Astrocyte of the spinal cord (primary cell): ENCODE results near the gene ZNF346.
A peak's percentile ranks its signal among the peaks of the same experiment; 100 is the strongest.

Experiments used
- DNase-seq: peaks from one replicate; pipeline ENCODE4 v3.0.0; 2011; ENCODE audit warnings: low read depth, low spot score
- H3K4me3 ChIP-seq: 2 replicates; pipeline ENCODE4 v1.5.1; 2011; ENCODE audit warnings: low read depth, mild to moderate bottlenecking, low read length, moderate library complexity
- in situ Hi-C: cut with HindIII; loops from 2 replicates; pipeline ENCODE4 v1.10.0; 2017; ENCODE audit warnings: low sequenced_read_pairs
- TF ChIP-seq, protein P1 (sequence below): IDR thresholded peaks from 2 replicates; pipeline ENCODE4 v1.5.1; 2012; ENCODE audit warnings: low read depth, mild to moderate bottlenecking, low read length, inconsistent platforms

ZNF346 gene

DNA sequence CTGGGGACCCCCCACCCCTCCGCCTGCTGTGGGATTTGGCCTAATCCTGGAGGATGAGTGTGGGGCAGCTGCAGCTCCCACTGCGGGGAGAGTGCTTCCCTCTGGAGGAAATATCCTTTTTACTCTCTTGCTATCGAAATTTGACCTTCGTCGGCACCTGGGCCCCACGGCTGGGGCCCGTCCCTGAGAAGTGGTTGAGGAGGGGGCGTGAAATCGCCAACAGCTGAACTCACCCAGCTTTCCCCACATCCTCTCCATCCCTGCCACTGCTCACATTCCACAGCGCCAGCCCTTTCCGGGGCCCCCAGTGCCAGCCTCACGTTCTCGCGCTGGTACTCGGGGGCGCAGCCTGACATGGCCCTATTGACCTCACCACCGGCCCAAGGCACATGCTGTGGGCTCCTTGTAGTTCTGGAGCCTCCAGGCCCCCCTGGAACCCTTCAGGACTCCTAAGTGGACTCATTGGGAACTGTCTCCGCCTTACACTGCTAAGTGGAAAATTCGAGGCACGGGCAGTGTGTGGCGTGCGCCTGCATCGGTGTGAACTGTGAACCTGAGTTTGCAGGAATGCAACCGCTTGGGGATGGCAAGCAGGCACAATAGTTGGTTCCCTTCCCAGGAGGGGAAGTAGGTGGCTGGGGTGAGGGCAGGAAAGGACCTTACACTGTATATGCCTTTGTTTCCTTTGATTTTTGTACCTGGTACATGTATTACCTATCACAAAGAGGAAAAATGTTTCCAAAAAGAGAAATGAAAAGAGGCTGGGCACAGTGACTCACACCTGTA lies 83.4 kb downstream of the ZNF346 start:
- no peak overlapping the region for H3K4me3 ChIP-seq
- TF ChIP-seq, protein P1, sequence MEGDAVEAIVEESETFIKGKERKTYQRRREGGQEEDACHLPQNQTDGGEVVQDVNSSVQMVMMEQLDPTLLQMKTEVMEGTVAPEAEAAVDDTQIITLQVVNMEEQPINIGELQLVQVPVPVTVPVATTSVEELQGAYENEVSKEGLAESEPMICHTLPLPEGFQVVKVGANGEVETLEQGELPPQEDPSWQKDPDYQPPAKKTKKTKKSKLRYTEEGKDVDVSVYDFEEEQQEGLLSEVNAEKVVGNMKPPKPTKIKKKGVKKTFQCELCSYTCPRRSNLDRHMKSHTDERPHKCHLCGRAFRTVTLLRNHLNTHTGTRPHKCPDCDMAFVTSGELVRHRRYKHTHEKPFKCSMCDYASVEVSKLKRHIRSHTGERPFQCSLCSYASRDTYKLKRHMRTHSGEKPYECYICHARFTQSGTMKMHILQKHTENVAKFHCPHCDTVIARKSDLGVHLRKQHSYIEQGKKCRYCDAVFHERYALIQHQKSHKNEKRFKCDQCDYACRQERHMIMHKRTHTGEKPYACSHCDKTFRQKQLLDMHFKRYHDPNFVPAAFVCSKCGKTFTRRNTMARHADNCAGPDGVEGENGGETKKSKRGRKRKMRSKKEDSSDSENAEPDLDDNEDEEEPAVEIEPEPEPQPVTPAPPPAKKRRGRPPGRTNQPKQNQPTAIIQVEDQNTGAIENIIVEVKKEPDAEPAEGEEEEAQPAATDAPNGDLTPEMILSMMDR, result no peak
- in situ Hi-C loops, result no loop called here
- DNase-seq, result no peak

DNA sequence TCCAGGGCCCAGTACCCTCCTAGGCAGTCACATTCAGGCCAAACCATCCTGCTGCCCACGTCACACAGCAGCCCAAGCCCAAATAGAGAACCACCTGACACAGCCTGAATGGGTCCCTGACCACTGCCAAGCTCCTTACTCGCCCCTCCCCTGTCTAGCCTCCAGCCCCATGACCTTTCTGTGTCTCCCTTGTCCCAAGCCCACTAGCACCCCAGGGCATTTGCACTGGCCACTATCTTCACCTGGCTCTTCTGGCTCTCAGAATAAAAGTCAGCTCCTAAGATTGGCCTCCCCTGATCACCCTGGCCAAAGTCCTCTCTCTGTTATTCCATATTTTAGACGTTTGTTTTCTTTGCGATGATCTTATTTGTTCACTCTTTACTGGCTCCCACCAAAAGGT lies 84.7 kb downstream of the ZNF346 start:
- in situ Hi-C loops, result no loop called here
- H3K4me3 ChIP-seq, result no peak overlapping the region
- no peak for DNase-seq
- TF ChIP-seq, protein P1, result no peak

DNA sequence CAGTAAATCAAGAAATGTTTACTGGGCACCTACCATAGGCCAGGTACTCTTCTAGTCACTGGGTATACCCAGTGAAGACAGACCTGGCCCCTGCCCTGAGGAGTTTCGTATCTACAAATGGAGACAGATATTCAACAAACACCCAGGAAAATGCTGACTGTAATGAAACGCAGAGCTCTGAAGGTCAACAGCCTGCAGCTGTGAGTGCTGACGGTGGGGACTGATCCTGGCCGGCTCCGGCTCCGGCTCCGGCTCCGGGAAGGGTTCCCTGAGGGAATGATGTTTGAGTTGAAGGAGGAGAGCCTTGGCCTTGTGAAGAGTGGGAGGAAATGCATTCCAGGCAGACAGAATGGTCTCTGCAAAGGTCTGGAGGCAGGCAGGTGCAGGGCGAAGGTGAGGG lies 87.3 kb downstream of the ZNF346 start:
- in situ Hi-C loops, result no loop called here
- TF ChIP-seq, protein P1, result no peak
- no peak overlapping the region for H3K4me3 ChIP-seq
- no peak for DNase-seq

DNA sequence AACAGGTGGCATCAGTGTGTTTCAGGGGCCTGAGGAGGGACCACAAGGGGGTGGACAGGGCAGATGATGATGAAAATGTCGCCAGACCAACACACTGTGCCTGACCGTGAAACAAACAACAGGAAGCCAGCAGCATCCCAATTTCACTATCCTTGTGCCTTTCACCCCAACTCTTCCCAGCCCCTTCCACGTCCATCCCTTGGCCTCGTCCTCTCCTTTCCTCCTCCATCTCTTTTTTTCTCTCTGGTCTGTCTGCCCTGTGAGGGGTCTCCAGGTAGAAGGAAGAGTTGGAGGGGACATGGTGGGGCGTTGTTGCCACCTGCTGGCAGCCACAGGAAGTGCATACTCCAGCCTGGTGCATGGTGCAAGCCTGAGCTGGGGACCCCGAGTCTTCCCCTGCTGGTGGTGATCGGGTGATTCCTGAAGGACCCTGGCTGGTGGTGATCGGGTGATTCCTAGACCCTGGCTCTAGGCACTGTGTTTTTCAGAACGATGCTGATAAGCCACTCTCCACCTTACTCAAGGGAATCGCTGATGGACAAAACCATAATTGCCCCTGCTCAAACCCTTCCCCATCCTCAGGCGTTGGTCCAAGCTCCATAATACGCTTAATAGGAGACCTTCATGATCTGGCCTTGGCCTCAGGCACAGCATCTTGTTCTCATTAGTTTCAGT lies 89.4 kb downstream of the ZNF346 start:
- DNase-seq, result no peak
- no peak overlapping the region for H3K4me3 ChIP-seq
- in situ Hi-C loops, result no loop called here
- TF ChIP-seq, protein P1, result peak; percentile 96

DNA sequence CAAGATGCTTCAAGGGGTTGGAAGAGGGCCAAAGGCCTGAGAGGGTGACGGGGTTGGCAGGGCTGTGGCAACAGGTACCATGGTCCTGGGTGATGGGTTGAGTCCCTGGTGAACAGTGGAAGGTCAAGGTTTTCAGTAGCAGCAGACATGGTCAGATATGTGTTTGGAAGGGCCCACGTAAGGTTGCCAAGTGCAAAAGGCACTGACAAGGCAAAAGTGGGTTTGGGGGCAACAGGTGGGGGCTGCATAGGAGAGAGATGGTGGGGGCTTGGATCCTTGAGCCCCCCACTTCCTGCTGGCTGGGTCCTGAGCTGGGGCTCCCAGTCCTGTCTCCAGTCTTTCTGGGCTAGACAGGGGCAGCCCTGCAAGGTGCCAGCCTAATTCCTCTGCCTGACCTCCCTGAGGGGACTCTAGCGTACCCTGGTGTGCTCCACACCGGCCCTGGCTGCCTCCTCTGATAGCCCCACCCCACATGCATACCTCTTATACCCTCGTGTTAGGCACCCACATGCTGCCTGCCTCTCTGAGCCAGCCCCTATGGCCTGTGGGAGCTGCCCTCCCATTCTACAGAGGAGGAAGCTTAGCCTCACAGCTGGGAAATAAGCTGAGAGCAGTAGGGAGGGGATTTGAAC lies 90.2 kb downstream of the ZNF346 start:
- TF ChIP-seq, protein P1, result no peak
- H3K4me3 ChIP-seq, result no peak overlapping the region
- no peak for DNase-seq
- in situ Hi-C loops, result no loop called here

DNA sequence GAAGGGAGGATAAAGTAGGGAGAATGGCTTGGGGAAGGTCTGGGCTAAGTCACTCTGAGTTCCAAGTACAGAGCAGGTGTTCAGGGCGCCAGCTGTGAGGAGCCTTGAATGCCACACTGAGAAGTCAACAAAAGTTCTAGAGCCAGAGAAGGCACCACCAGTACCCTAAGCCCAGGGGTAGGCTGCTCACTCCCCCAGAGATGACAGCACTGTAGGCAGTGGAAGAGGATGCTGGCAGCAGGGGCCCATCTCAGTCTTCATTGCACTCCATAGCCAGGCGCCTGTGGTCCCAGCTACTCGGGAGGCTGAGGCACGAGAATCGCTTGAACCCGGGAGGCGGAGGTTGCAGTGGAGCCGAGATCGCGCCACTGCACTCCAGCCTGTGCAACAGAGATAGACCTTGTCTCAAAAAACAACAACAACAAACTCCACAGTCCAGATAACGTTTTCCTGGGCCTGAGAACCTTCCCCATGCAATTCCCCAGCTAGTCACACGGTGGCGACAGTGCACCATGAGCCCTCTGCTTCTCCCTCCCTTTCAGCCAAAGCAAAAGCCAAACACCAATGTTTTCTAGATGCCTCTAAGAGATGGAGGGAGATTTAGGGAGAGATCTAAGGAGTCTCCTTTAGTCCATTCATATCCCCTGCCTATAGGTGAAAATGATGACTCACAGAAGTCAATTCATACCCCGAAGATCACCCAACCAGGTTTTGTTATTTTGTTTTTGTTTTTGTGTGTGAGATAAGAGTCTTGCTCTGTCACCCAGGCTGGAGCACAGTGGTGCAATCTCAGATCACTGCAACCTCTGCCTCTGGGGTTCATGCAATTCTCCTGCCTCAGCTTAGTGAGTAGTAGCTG lies 91.3 kb downstream of the ZNF346 start:
- TF ChIP-seq, protein P1, result peak; percentile 99
- in situ Hi-C loops, result no loop called here
- DNase-seq, result peak; percentile 66
- no peak overlapping the region for H3K4me3 ChIP-seq
